ENCODE measurements around the gene JAKMIP2.
"Not testable (repeated sequence)": the region's sequence is repeated elsewhere in the genome, so short reads cannot be mapped to it uniquely, and the experiment has no call there.

Gene JAKMIP2

DNA sequence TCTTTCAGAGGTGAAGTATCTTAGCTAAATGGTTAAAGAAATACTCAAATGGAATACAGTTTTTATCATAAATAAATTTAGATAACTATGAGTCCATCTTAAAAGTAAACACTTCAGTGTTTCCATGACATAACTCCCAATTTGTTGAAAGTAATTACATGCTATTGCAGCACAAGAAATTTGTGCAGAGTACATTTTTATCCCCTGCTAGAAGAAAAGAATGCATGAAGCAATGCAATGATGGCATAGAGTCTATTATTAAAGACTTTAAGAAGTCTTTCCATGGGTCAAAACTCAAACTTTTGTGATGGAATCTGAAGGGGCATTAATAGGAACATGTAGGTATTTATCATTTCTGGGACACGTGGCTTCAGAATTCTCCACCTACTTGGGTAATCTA lies 166.1 kb downstream of the JAKMIP2 start:
- DNase-seq (ENCODE audit: low read depth in 2 of 3, low spot score in 2 of 3) = no peak

- no peak for DNase-seq (ENCODE audit: low read depth in 2 of 3, low spot score in 2 of 3)
These were observed 169.2 kb downstream of the JAKMIP2 start for GRCh38 chr5:147613359-147613758.

GRCh38 chr5:147611483-147611882 lies 171.0 kb downstream of the JAKMIP2 start:
- no peak for DNase-seq (ENCODE audit: low read depth in 2 of 3, low spot score in 2 of 3)

- no peak for DNase-seq (ENCODE audit: low read depth in 2 of 3, low spot score in 2 of 3)
These were observed 171.7 kb downstream of the JAKMIP2 start for GRCh38 chr5:147610798-147611197.

- DNase-seq (ENCODE audit: low read depth in 2 of 3, low spot score in 2 of 3) = no peak
These were observed 180.9 kb downstream of the JAKMIP2 start for GRCh38 chr5:147601652-147602051.

GRCh38 chr5:147591120-147591519 lies 191.4 kb downstream of the JAKMIP2 start:
- no peak for DNase-seq (ENCODE audit: low read depth in 2 of 3, low spot score in 2 of 3)

GRCh38 chr5:147590096-147590495 lies 192.4 kb downstream of the JAKMIP2 start:
- DNase-seq (ENCODE audit: low read depth in 2 of 3, low spot score in 2 of 3) = no peak

DNA sequence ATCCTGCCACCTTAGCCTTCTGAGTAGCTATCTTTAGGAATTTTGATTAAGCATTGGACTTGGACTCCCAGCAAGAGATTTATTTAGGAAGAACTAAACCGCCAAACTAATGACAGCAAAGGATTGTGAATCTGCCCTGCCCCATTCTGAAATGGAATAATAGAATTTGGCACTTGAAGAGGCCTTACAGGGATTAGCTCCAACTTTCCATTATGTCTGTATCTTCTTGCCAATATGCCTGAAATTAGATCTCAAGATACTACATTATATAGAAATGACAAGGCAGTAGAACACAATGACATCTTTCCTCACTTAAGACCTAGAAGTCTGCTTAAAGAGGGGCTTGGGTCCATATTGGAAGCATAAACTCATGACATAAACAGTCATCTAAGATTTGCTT lies 195.7 kb downstream of the JAKMIP2 start:
- no peak for DNase-seq (ENCODE audit: low read depth in 2 of 3, low spot score in 2 of 3)

DNA sequence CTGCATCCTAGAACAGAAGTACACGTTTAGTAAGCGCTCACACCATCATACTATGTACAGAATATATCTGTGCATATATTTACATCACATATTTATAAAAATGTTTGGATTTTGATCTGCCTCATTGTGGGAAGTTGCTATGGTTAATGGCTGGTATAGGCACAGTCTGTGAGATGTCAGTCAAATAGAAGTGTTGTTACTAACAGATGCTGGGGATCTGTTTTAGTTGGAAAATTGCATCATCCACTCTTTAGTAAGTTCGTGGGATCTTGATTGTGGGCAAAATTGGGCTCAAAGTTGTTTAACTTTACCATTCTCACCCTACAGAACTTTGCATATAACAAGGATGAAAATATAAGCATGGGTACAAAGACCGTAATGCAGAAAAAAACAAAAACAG lies 196.3 kb downstream of the JAKMIP2 start:
- no peak for DNase-seq (ENCODE audit: low read depth in 2 of 3, low spot score in 2 of 3)

DNA sequence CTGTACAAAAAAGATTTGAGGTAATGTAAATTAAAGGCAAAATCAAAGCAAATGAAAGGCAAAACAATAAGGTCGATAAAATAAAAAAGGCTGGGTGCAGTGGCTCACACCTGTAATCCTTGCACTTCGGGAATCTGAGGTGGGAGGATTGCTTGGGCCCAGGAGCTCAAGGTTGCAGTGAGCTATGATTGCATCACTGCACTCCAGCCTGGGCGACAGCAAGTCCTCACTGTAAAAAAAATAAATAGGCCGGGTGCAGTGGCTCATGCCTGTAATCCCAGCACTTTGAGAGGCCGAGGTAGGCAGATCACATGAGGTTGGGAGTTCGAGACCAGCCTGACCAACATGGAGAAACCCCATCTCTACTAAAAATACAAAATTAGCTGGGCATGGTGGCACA lies 200.3 kb downstream of the JAKMIP2 start:
- not testable (repeated sequence) for DNase-seq (ENCODE audit: low read depth in 2 of 3, low spot score in 2 of 3)

- DNase-seq (ENCODE audit: low read depth in 2 of 3, low spot score in 2 of 3) = not testable (repeated sequence)
These were observed 202.1 kb downstream of the JAKMIP2 start for GRCh38 chr5:147580418-147580817.

GRCh38 chr5:147578228-147579024 lies 204.1 kb downstream of the JAKMIP2 start:
- DNase-seq (ENCODE audit: low read depth in 2 of 3, low spot score in 2 of 3) = no peak

DNA sequence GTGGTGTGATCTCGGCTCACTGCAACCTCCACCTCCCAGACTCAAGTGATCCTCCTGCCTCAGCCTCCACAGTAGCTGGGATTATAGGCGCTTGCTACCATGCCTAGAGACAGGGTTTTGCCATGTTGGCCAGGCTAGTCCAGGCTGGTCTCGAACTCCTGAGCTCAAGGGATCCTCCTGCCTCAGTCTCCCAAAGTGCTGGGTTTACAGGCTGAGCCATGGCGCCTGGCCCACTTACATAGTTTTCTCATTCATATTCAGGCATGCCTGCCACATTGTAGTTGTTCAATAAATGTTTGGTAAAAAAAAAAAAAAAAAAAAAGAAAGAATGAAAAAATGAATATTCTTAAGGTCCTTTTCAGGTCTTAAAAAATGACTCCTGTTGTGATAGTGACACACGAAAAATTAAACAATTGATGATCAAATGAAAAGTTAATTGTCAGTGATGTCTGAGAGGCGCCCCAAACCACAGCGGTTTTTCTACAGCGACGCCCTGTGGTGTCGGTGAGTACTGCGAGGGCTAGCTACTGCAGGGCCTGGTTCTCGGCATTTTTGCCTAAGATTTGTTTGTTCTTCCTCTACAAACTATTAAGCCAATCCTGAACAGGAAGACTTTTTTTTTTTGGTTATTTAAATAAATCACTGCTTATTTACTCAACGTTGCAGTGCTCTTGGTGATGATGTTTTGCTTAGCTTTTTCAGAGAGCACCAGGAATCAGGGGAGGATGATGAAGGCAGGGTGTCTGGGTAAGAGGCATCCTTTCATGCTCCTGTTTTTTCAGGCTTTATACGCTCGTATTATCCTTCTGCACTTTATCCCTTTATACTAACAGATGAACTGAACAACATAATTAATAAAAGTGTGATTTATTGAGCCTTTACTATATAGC lies 205.6 kb downstream of the JAKMIP2 start:
- peak in 1 of 3 experiments; percentile 8 for DNase-seq (ENCODE audit: low read depth in 2 of 3, low spot score in 2 of 3)

DNA sequence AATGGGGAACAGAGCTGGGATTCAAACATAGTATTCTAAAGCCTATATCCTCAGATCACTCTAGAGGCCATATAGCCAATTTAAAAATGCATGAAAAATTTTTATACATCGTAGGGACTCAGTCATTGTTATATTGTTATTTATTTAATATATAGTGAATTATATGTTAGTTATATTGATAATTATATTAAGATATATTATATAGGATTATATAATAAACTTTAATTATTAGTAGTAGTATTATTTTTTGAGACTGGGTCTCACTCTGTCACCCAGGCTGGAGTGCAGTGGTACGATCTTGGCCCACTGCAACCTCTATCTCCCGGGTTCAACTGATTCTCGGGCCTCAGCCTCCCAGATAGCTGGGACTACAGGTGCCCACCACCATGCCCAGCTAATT lies 206.9 kb downstream of the JAKMIP2 start:
- DNase-seq (ENCODE audit: low read depth in 2 of 3, low spot score in 2 of 3) = no peak

DNA sequence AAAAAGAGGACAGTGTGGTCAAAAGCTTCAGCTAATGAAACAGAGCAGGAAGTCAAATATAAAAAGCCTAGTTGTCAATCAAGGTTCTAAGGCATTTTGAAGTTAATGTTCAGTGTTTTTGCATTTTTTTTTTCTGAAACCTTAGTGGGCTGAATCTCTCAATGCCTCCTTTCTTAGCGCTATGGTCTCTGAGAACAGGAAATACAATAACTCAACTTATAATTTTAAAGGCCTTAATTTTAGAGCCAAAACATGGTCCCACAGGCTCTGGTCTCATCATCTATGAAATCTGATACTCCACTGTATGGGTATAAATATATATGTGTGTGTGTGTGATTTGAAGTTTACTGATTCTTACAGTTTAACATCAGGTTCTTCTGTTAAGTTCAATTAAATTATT lies 209.3 kb downstream of the JAKMIP2 start:
- no peak for DNase-seq (ENCODE audit: low read depth in 2 of 3, low spot score in 2 of 3)

DNA sequence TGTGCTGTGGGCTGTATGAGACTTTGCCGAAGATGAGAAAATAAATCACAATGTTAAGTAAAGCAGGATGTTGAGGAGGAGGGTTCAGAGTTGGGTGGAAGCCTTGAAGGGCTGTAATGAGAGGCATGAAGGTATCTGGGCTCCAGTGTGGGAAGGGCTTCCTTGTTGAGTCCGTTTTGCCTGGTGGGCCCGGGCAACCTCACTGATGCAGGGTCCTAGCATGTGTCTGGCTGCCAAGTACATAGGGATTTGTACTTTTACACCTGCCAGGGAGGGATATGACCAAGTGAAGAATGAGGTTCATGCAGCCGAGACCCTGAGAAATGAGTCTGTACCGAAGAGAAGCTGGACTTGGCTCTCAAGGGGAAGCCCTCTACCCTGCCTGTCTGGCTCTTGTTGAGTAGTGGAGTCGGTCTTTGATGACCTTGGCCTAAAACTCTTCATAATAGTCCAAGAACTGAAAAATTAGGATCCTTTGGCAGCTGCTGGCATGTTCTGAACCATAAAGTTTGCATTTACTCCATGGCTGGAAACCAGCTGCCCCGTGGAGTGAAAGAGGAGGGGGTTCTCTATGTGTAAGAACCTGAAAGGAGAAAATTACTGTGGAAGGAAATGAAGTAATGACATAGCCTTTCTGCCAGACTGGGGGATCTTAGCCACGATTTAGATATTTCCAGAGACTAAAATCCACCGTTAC lies 213.7 kb downstream of the JAKMIP2 start:
- no peak for DNase-seq (ENCODE audit: low read depth in 2 of 3, low spot score in 2 of 3)

GRCh38 chr5:147567917-147568598 lies 214.5 kb downstream of the JAKMIP2 start:
- DNase-seq (ENCODE audit: low read depth in 2 of 3, low spot score in 2 of 3) = no peak

DNA sequence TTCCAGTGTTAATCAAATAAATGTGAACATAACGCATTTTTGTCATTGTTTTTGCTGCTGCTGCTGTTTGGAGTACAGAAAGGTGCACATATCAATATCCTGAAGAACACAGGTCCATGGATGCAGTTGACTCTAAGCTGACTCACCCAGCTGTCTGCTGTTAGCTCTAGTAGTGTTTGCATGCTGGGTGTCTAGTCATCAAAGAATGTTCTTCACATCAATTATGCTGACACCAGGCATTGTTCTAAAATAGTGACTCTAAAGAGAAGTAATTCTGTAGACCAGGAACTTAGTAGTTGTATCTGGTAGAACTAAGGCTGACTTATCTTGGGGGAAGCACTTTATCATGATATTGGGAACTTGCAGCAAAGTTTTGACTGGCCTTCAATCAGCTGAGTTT lies 217.0 kb downstream of the JAKMIP2 start:
- no peak for DNase-seq (ENCODE audit: low read depth in 2 of 3, low spot score in 2 of 3)

- no peak for DNase-seq (ENCODE audit: low read depth in 2 of 3, low spot score in 2 of 3)
These were observed 218.4 kb downstream of the JAKMIP2 start for GRCh38 chr5:147564124-147564486.

- DNase-seq (ENCODE audit: low read depth in 2 of 3, low spot score in 2 of 3) = no peak
These were observed 218.9 kb downstream of the JAKMIP2 start for GRCh38 chr5:147563466-147564123.

DNA sequence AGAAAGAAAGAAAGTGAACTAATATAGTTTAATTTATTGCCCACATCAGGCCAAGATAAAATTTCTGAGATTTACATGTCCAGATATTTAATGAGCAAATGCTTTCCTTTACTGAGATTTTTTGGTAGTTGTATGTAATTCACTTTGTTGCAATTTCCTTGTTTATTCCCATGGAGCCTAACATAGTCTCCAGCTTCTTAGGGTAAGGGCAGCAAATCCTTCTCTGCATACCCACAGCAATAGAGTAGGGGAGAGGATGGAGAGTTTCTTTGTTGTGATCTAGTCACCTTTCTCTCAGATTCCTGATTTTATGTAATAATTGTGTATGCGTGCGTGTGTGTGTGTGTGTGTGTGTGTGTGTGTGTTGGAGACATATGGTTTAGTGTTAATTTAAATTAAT lies 221.1 kb downstream of the JAKMIP2 start:
- no peak for DNase-seq (ENCODE audit: low read depth in 2 of 3, low spot score in 2 of 3)
